ENCODE measurements around the gene MYOCOS. TPM values are rescaled to one million over a fixed set of nuclear protein-coding genes. Genes with fewer than 3 reads are reported as not detected.

Gene MYOCOS, protein sequence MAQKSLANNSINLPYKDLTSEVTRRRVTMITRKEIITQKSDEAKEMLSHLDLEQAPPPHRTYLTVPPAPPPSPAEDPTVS
- not detected in 2 replicates for total RNA-seq

DNA sequence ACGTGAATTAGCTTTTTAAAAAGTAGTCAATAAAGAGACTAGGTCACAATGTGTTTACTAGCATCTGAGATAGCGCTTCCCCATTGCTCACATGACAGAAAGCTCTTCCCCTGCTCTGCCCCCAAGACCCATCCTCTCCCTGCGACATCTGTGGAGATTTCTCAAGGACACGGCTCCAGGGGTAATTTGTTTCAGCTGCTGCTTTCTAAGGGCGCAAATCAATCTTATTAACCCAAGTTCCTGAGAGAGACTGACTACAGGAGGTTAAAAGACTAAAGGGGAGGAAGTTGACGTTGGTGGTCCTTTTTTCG, at the start of gene MYOCOS:
TSS of gene MYOCOS (plus strand) at position 92 of the 311 bp plus-strand sequence. CDS start 1,641 bp downstream, outside the sequence.

DNA sequence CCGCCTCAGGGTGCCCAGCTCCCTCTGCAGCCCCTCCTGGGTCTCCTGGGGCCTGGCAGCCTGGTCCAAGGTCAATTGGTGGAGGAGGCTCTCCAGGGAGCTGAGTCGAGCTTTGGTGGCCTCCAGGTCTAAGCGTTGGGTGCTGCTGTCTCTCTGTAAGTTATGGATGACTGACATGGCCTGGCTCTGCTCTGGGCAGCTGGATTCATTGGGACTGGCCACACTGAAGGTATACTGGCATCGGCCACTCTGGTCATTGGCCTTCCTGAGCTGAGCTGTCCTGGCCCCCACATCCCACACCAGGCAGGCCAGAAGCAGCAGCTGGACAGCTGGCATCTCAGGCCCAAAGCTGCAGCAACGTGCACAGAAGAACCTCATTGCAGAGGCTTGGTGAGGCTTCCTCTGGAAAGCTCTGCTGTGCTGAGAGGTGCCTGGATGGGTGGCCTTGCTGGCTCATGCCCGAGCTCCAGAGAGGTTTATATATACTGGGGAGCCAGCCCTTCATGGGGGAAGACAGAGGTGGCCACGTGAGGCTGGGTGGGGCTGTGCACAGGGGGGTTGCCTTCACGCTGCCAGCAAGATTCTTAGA, 30.3 kb downstream of the MYOCOS start, which contains the start of gene MYOC:
TSS of gene MYOC (minus strand) at position 455 of the 589 bp plus-strand sequence. CDS start at position 378, 77 bp downstream.

Other genes starting within 250 kb of the MYOCOS start
- 30.3 and 43.4 TPM in 2 replicates for gene PRRC2C, start 136.7 kb upstream of the MYOCOS start, total RNA-seq
- gene MYOC, start 30.4 kb downstream of the MYOCOS start, total RNA-seq: 0.82 TPM in 1 of 2 replicates, not detected in the other
- 4.8 and 6.7 TPM in 2 replicates for gene VAMP4, start 119.8 kb downstream of the MYOCOS start, total RNA-seq
- 16.9 and 20.5 TPM in 2 replicates for gene METTL13, start 159.4 kb downstream of the MYOCOS start, total RNA-seq
- gene DNM3, start 219.3 kb downstream of the MYOCOS start, total RNA-seq: under 0.01 and 0.43 TPM in 2 replicates